Measurements from ENCODE around the gene UPF2. TPM values are rescaled to one million over a fixed set of nuclear protein-coding genes. Genes with fewer than 3 reads are reported as not detected.

The UPF2 gene
- total and polyA plus RNA-seq, 2 of the 13 experiments (the other 11 are each of a cell fraction or from before 2014, with no cell fraction given), result 6.2 to 14.5 TPM

GRCh38 chr10:11875494-11876281 is 166.9 kb downstream of the UPF2 start (continued):
- no peak for TF ChIP-seq JARID2 (CRISPR knock-in tag; IDR thresholded peaks at IDR 0.05; ENCODE audit: insufficient replicate concordance)
- TF ChIP-seq ZNF468 (CRISPR knock-in tag; IDR thresholded peaks at IDR 0.05), result no peak
- TF ChIP-seq TEAD2 (CRISPR knock-in tag; IDR thresholded peaks at IDR 0.05), result 0 out of 2 replicates have a peak, but pooled peaks have one; percentile 67
- TF ChIP-seq SNAPC2 (CRISPR knock-in tag; IDR thresholded peaks at IDR 0.05), result no peak; the same call in none of the 2 replicates
- TF ChIP-seq GMEB2 (CRISPR knock-in tag; IDR thresholded peaks at IDR 0.05; ENCODE audit: low read depth), result no peak; the same call in 1 of the 2 replicates
- peak; percentile 91 for TF ChIP-seq SAP130 (CRISPR knock-in tag; IDR thresholded peaks at IDR 0.05; ENCODE audit: low read depth)
- TF ChIP-seq HHEX (CRISPR knock-in tag; IDR thresholded peaks at IDR 0.05), result no peak
- TF ChIP-seq ZIK1 (CRISPR knock-in tag; IDR thresholded peaks at IDR 0.05; ENCODE audit: borderline replicate concordance, low read depth), result 0 out of 2 replicates have a peak, but pooled peaks have one; percentile 76
- TF ChIP-seq TRIM24 (CRISPR knock-in tag; IDR thresholded peaks at IDR 0.05), result 0 out of 2 replicates have a peak, but pooled peaks have one; percentile 14
- 0 out of 2 replicates have a peak, but pooled peaks have one; percentile 30 for TF ChIP-seq KDM5A (IDR thresholded peaks at IDR 0.05; ENCODE audit: borderline replicate concordance, low read length)
- TF ChIP-seq MNT (IDR thresholded peaks at IDR 0.05), result peak; percentile 34; the same call in 1 of the 2 replicates
- no peak for TF ChIP-seq HOXA9 (CRISPR knock-in tag; IDR thresholded peaks at IDR 0.05; ENCODE audit: borderline replicate concordance)
- TF ChIP-seq GABPA (IDR thresholded peaks at IDR 0.05; ENCODE audit: low read depth, low read length), result no peak
- peak; percentile 45; the same call in 1 of the 2 replicates for TF ChIP-seq GABPA (CRISPR knock-in tag; IDR thresholded peaks at IDR 0.05; ENCODE audit: low read depth)
- peak; percentile 78 for TF ChIP-seq RFXAP (CRISPR knock-in tag; IDR thresholded peaks at IDR 0.05; ENCODE audit: borderline replicate concordance)
- TF ChIP-seq ZNF441 (CRISPR knock-in tag; IDR thresholded peaks at IDR 0.05; ENCODE audit: borderline replicate concordance), result peak; percentile 65; the same call in 1 of the 2 replicates
- TF ChIP-seq ZNF580 (CRISPR knock-in tag; IDR thresholded peaks at IDR 0.05; ENCODE audit: borderline replicate concordance, low read depth), result peak; percentile 76; the same call in 1 of the 2 replicates
- TF ChIP-seq JUN (CRISPR knock-in tag; IDR thresholded peaks at IDR 0.05), result 0 out of 2 replicates have a peak, but pooled peaks have one; percentile 41
- TF ChIP-seq ZNF567 (CRISPR knock-in tag; IDR thresholded peaks at IDR 0.05; ENCODE audit: borderline replicate concordance), result no peak
- peak; percentile 77 for TF ChIP-seq BRD4 (CRISPR knock-in tag; IDR thresholded peaks at IDR 0.05)
- no peak for TF ChIP-seq ZNF207 (IDR thresholded peaks at IDR 0.05; ENCODE audit: borderline replicate concordance)
- peak; percentile 95 for TF ChIP-seq DMAP1 (CRISPR knock-in tag; IDR thresholded peaks at IDR 0.05)
